GDM1 (cell line): ENCODE data around the gene DNAJC21.

ENCODE experiments used
- DNase-seq: peaks from one replicate; lab custom pipeline; 2025; lab: John Stamatoyannopoulos, UW

DNAJC21 gene

GRCh38 chr5:34978681-34979080 is 49.3 kb downstream of the DNAJC21 start:
- DNase-seq = no peak

- DNase-seq = no peak
These were observed 53.5 kb downstream of the DNAJC21 start for GRCh38 chr5:34982823-34983222.

GRCh38 chr5:34986965-34987364 is 57.6 kb downstream of the DNAJC21 start:
- DNase-seq = no peak

- no peak for DNase-seq
These were observed 62.3 kb downstream of the DNAJC21 start for GRCh38 chr5:34991486-34992238.

DNA sequence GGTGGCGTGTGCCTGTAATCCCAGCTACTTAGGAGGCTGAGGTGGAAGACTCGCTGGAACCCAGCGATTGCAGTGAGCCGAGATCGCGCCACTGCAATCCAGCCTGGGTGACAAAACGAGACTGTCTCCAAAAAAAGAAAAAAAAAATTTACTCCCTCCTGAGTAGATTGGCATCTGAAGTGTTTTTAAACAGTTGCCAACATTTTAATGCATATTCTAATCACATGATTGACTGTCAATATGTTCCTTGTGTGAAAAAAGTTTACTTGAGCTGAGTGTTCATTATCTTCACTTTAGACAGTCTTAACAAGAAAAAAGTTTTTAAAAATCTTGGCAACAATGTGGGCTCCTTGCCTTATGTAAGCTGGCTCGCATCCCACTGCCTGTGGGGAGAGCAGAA is 64.6 kb downstream of the DNAJC21 start:
- no peak for DNase-seq

- no peak for DNase-seq
These were observed 66.9 kb downstream of the DNAJC21 start for GRCh38 chr5:34996261-34996660.

- no peak for DNase-seq
These were observed 68.9 kb downstream of the DNAJC21 start for GRCh38 chr5:34998058-34998789.

- DNase-seq = no peak
These were observed 72.5 kb downstream of the DNAJC21 start for GRCh38 chr5:35001842-35002241.

DNA sequence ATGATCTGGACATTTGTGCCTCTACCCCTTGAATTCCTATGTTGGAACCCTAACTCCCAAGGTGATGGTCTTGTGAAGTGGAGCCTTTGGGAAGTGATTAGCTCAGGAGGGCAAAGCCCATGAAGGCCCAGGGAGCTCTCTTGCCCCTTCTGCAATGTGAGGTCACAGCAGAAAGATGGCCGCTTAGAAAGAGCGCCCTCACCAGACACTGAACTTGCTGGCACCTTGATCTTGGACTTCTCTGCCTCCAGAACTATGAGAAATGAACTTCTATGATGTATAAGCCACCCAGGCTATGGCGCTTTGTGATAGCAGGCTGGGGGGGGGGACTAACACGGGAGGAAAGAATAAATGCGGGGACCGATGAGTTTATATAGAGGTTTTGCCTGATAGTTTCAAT is 73.1 kb downstream of the DNAJC21 start:
- DNase-seq = no peak

DNA sequence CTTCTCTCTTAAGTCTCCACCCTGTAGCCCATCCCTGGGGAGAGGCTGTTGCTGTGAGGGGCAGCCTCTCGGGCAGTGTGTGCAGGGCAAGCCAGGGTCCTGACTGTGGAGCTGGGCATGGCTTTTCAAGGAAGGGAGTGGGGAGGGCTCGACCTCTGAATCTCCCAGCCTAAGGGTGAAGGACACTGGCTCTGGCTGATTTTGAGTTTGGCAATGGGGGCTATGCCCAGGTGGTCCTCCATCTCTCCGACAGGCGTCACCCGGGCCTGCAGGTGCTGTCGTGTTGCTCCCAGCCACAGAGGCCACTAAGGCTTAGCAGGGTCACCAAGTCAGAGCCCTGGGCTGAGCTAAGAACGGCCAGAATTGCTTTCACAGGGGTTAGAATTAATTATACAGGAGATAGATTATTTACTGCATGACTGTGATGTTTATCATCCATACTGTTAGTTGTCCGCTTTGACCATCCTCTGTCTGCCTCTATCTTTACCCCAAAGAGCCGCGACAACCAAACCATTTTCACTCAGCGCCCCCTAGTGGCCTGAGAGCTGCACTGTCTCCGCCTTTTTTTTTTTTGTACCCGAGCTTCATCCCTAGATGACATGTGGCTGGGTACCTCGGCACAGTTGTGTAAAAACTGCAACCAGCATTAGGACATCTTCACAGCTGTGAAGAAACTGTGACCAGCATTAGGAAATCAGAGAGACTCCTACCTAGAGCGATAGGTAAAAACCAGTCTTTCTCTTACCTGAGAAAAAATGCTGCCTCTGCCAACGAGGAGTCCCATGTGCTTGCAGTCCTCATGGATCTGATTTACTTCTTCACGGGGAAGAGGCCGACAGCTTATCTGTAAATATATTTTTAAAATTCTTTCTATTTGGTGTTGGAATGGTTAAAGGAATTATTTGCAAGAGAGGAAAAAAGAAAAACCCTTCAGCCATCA is 73.9 kb downstream of the DNAJC21 start:
- DNase-seq = no peak

DNA sequence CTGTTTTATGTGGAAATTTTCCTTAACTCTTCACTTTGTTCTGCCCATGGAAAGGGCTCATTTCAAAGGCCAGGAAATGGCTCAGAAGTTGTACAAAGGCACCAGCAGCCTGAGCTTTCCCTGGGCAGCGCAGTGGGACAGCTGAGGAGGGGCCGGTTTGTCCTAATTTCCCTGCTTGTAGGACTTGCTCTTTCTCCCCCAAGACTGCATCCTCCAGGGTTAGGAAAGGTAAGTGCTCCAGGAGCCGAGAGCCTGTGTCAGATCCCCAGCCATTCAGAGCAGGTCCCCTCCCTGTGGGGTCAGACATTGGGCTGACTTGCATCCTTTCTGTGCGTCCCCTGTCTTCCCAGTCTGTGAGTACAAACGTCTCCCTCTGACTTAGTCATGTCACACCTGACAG is 74.8 kb downstream of the DNAJC21 start:
- DNase-seq = no peak

GRCh38 chr5:35004771-35005170 is 75.4 kb downstream of the DNAJC21 start:
- no peak for DNase-seq
